Measurements from ENCODE around the gene NDUFA1. TPM values are rescaled to one million over a fixed set of nuclear protein-coding genes. Genes with fewer than 3 reads are reported as not detected.
A peak's percentile ranks its signal among the peaks of the same experiment; 100 is the strongest.

The NDUFA1 gene
- total and polyA plus RNA-seq, 2 of the 13 experiments (the other 11 are each of a cell fraction or from before 2014, with no cell fraction given) = 150 to 167 TPM

DNA sequence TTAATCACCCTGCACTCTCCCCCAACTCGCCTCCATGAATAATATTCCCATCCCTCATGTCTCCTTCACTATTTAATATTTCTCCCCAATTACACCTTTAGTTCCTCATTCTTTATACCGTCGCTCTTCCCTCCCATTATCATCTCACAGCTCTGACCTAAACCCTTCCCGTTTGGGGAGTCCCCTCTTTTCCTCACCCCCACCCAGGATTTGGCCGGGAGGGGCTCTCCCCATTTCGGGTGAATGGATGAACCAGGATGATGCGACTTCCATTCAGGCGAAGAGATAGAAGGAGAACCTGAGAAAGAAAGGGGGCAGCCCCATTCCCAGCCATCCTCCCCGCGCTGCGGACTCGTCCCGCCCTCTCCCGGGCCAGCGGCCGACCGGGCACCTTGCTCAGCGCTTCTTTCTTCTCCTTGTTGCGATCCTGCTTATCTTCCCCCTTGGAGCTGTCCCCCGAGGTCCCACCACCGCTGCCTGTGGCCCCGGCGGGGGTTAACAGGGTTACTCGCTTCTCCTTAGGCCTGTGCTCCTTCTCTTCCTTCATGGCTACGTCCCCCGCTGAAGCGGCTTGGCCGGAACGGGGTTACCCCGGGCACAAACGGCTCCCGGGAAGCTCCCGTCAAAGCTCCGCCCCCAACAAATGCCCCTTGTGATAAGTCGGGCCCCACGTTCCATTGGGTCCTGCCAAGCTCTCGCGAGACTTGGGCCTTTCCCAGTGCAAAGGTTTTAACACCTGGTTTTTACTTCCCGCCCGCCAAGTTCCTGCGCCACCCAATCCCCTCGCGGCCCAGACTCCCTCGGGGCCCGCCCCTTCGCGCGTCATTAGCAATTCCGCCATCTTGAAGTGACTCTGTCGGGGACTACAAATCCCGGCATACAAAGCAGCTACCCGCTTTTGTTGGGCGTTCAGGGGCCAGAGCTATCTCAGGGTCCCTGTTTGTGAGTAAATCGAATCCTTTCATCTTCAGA is 19.0 kb upstream of the NDUFA1 start, which contains the start of gene UPF3B (continued):
- TF ChIP-seq ZIK1 (CRISPR knock-in tag; IDR thresholded peaks at IDR 0.05; ENCODE audit: borderline replicate concordance, low read depth) = no peak
- no peak for TF ChIP-seq ZNF510 (CRISPR knock-in tag; IDR thresholded peaks at IDR 0.05; ENCODE audit: low read depth)
- TF ChIP-seq, protein P1, sequence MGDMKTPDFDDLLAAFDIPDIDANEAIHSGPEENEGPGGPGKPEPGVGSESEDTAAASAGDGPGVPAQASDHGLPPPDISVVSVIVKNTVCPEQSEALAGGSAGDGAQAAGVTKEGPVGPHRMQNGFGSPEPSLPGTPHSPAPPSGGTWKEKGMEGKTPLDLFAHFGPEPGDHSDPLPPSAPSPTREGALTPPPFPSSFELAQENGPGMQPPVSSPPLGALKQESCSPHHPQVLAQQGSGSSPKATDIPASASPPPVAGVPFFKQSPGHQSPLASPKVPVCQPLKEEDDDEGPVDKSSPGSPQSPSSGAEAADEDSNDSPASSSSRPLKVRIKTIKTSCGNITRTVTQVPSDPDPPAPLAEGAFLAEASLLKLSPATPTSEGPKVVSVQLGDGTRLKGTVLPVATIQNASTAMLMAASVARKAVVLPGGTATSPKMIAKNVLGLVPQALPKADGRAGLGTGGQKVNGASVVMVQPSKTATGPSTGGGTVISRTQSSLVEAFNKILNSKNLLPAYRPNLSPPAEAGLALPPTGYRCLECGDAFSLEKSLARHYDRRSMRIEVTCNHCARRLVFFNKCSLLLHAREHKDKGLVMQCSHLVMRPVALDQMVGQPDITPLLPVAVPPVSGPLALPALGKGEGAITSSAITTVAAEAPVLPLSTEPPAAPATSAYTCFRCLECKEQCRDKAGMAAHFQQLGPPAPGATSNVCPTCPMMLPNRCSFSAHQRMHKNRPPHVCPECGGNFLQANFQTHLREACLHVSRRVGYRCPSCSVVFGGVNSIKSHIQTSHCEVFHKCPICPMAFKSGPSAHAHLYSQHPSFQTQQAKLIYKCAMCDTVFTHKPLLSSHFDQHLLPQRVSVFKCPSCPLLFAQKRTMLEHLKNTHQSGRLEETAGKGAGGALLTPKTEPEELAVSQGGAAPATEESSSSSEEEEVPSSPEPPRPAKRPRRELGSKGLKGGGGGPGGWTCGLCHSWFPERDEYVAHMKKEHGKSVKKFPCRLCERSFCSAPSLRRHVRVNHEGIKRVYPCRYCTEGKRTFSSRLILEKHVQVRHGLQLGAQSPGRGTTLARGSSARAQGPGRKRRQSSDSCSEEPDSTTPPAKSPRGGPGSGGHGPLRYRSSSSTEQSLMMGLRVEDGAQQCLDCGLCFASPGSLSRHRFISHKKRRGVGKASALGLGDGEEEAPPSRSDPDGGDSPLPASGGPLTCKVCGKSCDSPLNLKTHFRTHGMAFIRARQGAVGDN (CRISPR knock-in tag; IDR thresholded peaks at IDR 0.05) = peak; percentile 65
- TF ChIP-seq TOE1 (CRISPR knock-in tag; IDR thresholded peaks at IDR 0.05) = no peak
- TF ChIP-seq NFKBIZ (CRISPR knock-in tag; IDR thresholded peaks at IDR 0.05) = no peak
- TF ChIP-seq ZNF605 (CRISPR knock-in tag; IDR thresholded peaks at IDR 0.05) = 0 out of 2 replicates have a peak, but pooled peaks have one; percentile 39
- TF ChIP-seq PHF8 (CRISPR knock-in tag; IDR thresholded peaks at IDR 0.05) = peak; percentile 83
- TF ChIP-seq ZNF329 (CRISPR knock-in tag; IDR thresholded peaks at IDR 0.05; ENCODE audit: low read depth) = no peak
- no peak for TF ChIP-seq BRCA1 (CRISPR knock-in tag; IDR thresholded peaks at IDR 0.05)
- peak; percentile 65; the same call in 1 of the 3 replicates for TF ChIP-seq MXI1 (IDR thresholded peaks at IDR 0.05; ENCODE audit: borderline replicate concordance, low read depth, low read length)
- no peak; the same call in 1 of the 2 replicates for TF ChIP-seq YEATS4 (CRISPR knock-in tag; IDR thresholded peaks at IDR 0.05; ENCODE audit: borderline replicate concordance)
- TF ChIP-seq ZBTB38 (CRISPR knock-in tag; IDR thresholded peaks at IDR 0.05) = no peak
- TF ChIP-seq, protein P2, sequence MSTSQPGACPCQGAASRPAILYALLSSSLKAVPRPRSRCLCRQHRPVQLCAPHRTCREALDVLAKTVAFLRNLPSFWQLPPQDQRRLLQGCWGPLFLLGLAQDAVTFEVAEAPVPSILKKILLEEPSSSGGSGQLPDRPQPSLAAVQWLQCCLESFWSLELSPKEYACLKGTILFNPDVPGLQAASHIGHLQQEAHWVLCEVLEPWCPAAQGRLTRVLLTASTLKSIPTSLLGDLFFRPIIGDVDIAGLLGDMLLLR (CRISPR knock-in tag; IDR thresholded peaks at IDR 0.05) = no peak
- TF ChIP-seq GATAD1 (CRISPR knock-in tag; IDR thresholded peaks at IDR 0.05) = peak; percentile 60
- TF ChIP-seq, protein P3, sequence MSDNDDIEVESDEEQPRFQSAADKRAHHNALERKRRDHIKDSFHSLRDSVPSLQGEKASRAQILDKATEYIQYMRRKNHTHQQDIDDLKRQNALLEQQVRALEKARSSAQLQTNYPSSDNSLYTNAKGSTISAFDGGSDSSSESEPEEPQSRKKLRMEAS (IDR thresholded peaks at IDR 0.05) = peak; percentile 46; the same call in 1 of the 2 replicates
- TF ChIP-seq HNF4A (CRISPR knock-in tag; IDR thresholded peaks at IDR 0.05) = peak; percentile 22; the same call in 1 of the 2 replicates
- TF ChIP-seq, protein P4, sequence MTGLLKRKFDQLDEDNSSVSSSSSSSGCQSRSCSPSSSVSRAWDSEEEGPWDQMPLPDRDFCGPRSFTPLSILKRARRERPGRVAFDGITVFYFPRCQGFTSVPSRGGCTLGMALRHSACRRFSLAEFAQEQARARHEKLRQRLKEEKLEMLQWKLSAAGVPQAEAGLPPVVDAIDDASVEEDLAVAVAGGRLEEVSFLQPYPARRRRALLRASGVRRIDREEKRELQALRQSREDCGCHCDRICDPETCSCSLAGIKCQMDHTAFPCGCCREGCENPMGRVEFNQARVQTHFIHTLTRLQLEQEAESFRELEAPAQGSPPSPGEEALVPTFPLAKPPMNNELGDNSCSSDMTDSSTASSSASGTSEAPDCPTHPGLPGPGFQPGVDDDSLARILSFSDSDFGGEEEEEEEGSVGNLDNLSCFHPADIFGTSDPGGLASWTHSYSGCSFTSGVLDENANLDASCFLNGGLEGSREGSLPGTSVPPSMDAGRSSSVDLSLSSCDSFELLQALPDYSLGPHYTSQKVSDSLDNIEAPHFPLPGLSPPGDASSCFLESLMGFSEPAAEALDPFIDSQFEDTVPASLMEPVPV (CRISPR knock-in tag; IDR thresholded peaks at IDR 0.05) = no peak
- no peak for TF ChIP-seq DPF2 (CRISPR knock-in tag; IDR thresholded peaks at IDR 0.05; ENCODE audit: borderline replicate concordance, low read depth)
- no peak for TF ChIP-seq ZNF282 (IDR thresholded peaks at IDR 0.05; ENCODE audit: partially characterized antibody)
- TF ChIP-seq HCFC1 (IDR thresholded peaks at IDR 0.05; ENCODE audit: low read depth, low read length) = peak; percentile 73; the same call in 1 of the 2 replicates
- TF ChIP-seq ZNF782 (CRISPR knock-in tag; IDR thresholded peaks at IDR 0.05; ENCODE audit: borderline replicate concordance) = no peak
- TF ChIP-seq, protein P5, sequence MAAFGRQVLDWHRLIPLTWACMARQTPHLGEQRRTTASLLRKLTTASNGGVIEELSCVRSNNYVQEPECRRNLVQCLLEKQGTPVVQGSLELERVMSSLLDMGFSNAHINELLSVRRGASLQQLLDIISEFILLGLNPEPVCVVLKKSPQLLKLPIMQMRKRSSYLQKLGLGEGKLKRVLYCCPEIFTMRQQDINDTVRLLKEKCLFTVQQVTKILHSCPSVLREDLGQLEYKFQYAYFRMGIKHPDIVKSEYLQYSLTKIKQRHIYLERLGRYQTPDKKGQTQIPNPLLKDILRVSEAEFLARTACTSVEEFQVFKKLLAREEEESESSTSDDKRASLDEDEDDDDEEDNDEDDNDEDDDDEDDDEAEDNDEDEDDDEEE (CRISPR knock-in tag; IDR thresholded peaks at IDR 0.05) = no peak

Data from HepG2 (cell line).